Keratinocyte (primary cell): ENCODE results near the gene EFNB2. TPM values are rescaled to one million over a fixed set of nuclear protein-coding genes. Genes with fewer than 3 reads are reported as not detected.

Experiments used
- DNase-seq: peaks from one replicate; pipeline ENCODE4 v3.0.0-alpha.2; 2011; ENCODE audit warnings: low read depth, missing footprints, low spot score
- FAIRE-seq: peaks from 2 replicates; lab custom pipeline; 2011; peaks lifted over from hg19 to GRCh38; lab: Jason Lieb, UNC
- H2AFZ ChIP-seq: 2 replicates; pipeline ENCODE4 v1.6.0; 2012; ENCODE audit warnings: low read length, control low read depth, inconsistent platforms; ENCODE audit not compliant: control insufficient read depth
- H3K27ac ChIP-seq: 2 replicates; pipeline ENCODE4 v1.5.1; 2011; ENCODE audit warnings: low read length; ENCODE audit not compliant: control insufficient read depth, insufficient read depth
- H3K27me3 ChIP-seq: 3 replicates; pipeline ENCODE4 v1.6.0; 2011; ENCODE audit warnings: low read length; ENCODE audit not compliant: control insufficient read depth, insufficient read depth; ENCODE audit errors: extremely low read depth
- H3K36me3 ChIP-seq, 2 experiments: 2 replicates in 1 of 2; 3 replicates in 1 of 2; pipeline ENCODE4 v1.5.1; 2011; ENCODE audit warnings: low read length in 2 of 2, mild to moderate bottlenecking in 1 of 2; ENCODE audit not compliant: control insufficient read depth in 2 of 2, insufficient read depth in 2 of 2; ENCODE audit errors: extremely low read depth in 1 of 2
- H3K4me1 ChIP-seq: 3 replicates; pipeline ENCODE4 v1.5.1; 2011; ENCODE audit warnings: low read length; ENCODE audit not compliant: control insufficient read depth, insufficient read depth; ENCODE audit errors: extremely low read depth
- H3K4me2 ChIP-seq: 3 replicates; pipeline ENCODE4 v1.6.0; 2011; ENCODE audit warnings: low read depth, low read length; ENCODE audit not compliant: control insufficient read depth, insufficient read depth; ENCODE audit errors: extremely low read depth
- H3K4me3 ChIP-seq, 3 experiments: fragments of 200-600 bp in 1 of 3; sonication (generic) in 1 of 3; 2 replicates in 2 of 3; 3 replicates in 1 of 3; pipeline ENCODE4 v1.5.1; 2011 to 2016; ENCODE audit warnings: low read length in 3 of 3, mild to moderate bottlenecking in 3 of 3, control low read depth in 2 of 3, inconsistent platforms in 1 of 3, low read depth in 1 of 3, mixed read lengths in 1 of 3, mixed run types in 1 of 3, moderate library complexity in 1 of 3; ENCODE audit not compliant: control insufficient read depth in 2 of 3, insufficient read depth in 2 of 3; ENCODE audit errors: extremely low read depth in 1 of 3
- H3K79me2 ChIP-seq: 2 replicates; pipeline ENCODE4 v1.6.0; 2012; ENCODE audit warnings: low read length; ENCODE audit not compliant: control insufficient read depth, insufficient read depth
- H3K9ac ChIP-seq: 3 replicates; pipeline ENCODE4 v1.6.0; 2011; ENCODE audit warnings: low read length; ENCODE audit not compliant: control insufficient read depth, insufficient read depth; ENCODE audit errors: extremely low read depth
- H3K9me1 ChIP-seq: 3 replicates; pipeline ENCODE4 v1.6.0; 2011; ENCODE audit warnings: low read length; ENCODE audit not compliant: control insufficient read depth, insufficient read depth; ENCODE audit errors: extremely low read depth
- H3K9me3 ChIP-seq: 2 replicates; pipeline ENCODE4 v1.5.1; 2012; ENCODE audit warnings: low read depth, low read length; ENCODE audit not compliant: control insufficient read depth
- H4K20me1 ChIP-seq: 3 replicates; pipeline ENCODE4 v1.6.0; 2011; ENCODE audit warnings: low read length; ENCODE audit not compliant: control insufficient read depth, insufficient read depth; ENCODE audit errors: extremely low read depth
- CTCF ChIP-seq, 3 experiments: IDR thresholded peaks in 1 of 3; conservative IDR thresholded peaks in 1 of 3; optimal IDR thresholded peaks in 1 of 3; 2 replicates in 2 of 3; 3 replicates in 1 of 3; pipeline versions ENCODE3 to v1.5.1; 2011; ENCODE audit warnings: low read length in 3 of 3, mild to moderate bottlenecking in 3 of 3, moderate library complexity in 2 of 3, control low read depth in 1 of 3, inconsistent platforms in 1 of 3; ENCODE audit not compliant: insufficient read depth in 2 of 3; ENCODE audit errors: extremely low read depth in 1 of 3
- EZH2 ChIP-seq: IDR thresholded peaks from one replicate; pipeline ENCODE4 v1.6.1; 2012; ENCODE audit warnings: inconsistent platforms, mild to moderate bottlenecking, low read length, moderate library complexity
- dilution Hi-C: fragments of 300-500 bp; cut with MboI; formaldehyde crosslinking; loops from one replicate; pipeline ENCODE4 v1.7.0; 2020; ENCODE audit warnings: low sequenced_read_pairs; ENCODE audit not compliant: extremely low pct_ligation_motif_present
- polyA plus RNA-seq, 5 experiments: library from polyadenylated mRNA; depleted of rRNA in 3 of 5; stranded (reverse) in 3 of 5; stranded (forward) in 1 of 5; unstranded in 1 of 5; fragments of >200 nt; gene quantifications; 1 replicate in 1 of 5; 2 replicates in 3 of 5; 3 replicates in 1 of 5; pipeline versions ENCODE4 v1.2.1 to v1.2.3, GENCODE V29; 2011 to 2012; ENCODE audit warnings: missing spikeins in 2 of 5, low read depth in 1 of 5, low replicate concordance in 1 of 5

Gene EFNB2
- polyA plus RNA-seq, 1 donor (not counting 4 experiments of a cell fraction or from before 2014, with no cell fraction given) = 38.9 TPM

GRCh38 chr13:106503730-106504453, 31.6 kb downstream of the EFNB2 start:
- no peak for TF ChIP-seq EZH2
- TF ChIP-seq CTCF (optimal IDR thresholded peaks at IDR 0.05 in 1 of 3, IDR thresholded peaks at IDR 0.05 in 1 of 3, conservative IDR thresholded peaks at IDR 0.05 in 1 of 3; ENCODE audit: extremely low read depth in 1 of 3, insufficient read depth in 2 of 3, low read length in 3 of 3) = no peak
- Histone ChIP-seq H2AFZ (no peak overlapping the region), H3K4me3 (no peak overlapping the region), H3K9me3 (no peaks in the 10 kb centered on the region), H3K9ac (no peak overlapping the region), H3K4me2 (no peak overlapping the region), H3K36me3 (peaks cover 17 to 32% of the 10 kb centered on the region in 2 experiments), H3K79me2 (peaks cover 96% of the 10 kb centered on the region), H3K27me3 (no peaks in the 10 kb centered on the region), H3K4me1 (peaks cover 28% of the 10 kb centered on the region), H4K20me1 (no peaks in the 10 kb centered on the region), H3K9me1 (peaks cover 7% of the 10 kb centered on the region), H3K27ac (peak overlapping the region; percentile 28)
- no peak for FAIRE-seq
- no peak for DNase-seq
- dilution Hi-C loops = no loop called here

GRCh38 chr13:106503272-106503671, 32.2 kb downstream of the EFNB2 start:
- Histone ChIP-seq H3K27me3 (no peaks in the 10 kb centered on the region), H3K4me3 (no peak overlapping the region), H3K9ac (no peak overlapping the region), H2AFZ (no peak overlapping the region), H3K4me2 (no peak overlapping the region), H3K36me3 (peaks cover 19 to 36% of the 10 kb centered on the region in 2 experiments), H3K27ac (peak overlapping the region; percentile 28), H3K9me3 (no peaks in the 10 kb centered on the region), H3K4me1 (peaks cover 22% of the 10 kb centered on the region), H4K20me1 (no peaks in the 10 kb centered on the region), H3K79me2 (peaks cover 96% of the 10 kb centered on the region), H3K9me1 (peaks cover 7% of the 10 kb centered on the region)
- FAIRE-seq (no peak), DNase-seq (no peak)
- dilution Hi-C loops = no loop called here
- TF ChIP-seq CTCF (optimal IDR thresholded peaks at IDR 0.05 in 1 of 3, IDR thresholded peaks at IDR 0.05 in 1 of 3, conservative IDR thresholded peaks at IDR 0.05 in 1 of 3; ENCODE audit: extremely low read depth in 1 of 3, insufficient read depth in 2 of 3, low read length in 3 of 3) = no peak
- TF ChIP-seq EZH2 = no peak
